ENCODE results near the gene TREM2. TPM values are rescaled to one million over a fixed set of nuclear protein-coding genes. Genes with fewer than 3 reads are reported as not detected.

TREM2 gene
- total and polyA plus RNA-seq, 2 of the 13 experiments (the other 11 are each of a cell fraction or from before 2014, with no cell fraction given), result 0.11 TPM; not detected in 1

- TF ChIP-seq HMGXB4 (CRISPR knock-in tag; IDR thresholded peaks at IDR 0.05; ENCODE audit: borderline replicate concordance in 1 of 2, low read depth in 1 of 2) (no peak), MYC (CRISPR knock-in tag; IDR thresholded peaks at IDR 0.05; ENCODE audit: borderline replicate concordance) (no peak)
These were observed 2.0 kb downstream of the TREM2 start (continued) for GRCh38 chr6:41160933-41161332.

- H3K27ac ChIP-seq (ENCODE audit: extremely low read length, insufficient read depth, low read length), result no peak overlapping the region
- no peaks in the 10 kb centered on the region for H3K9me3 ChIP-seq (ENCODE audit: low read length)
- H3K4me3 ChIP-seq (replicated peaks in 1 of 3; ENCODE audit: insufficient read depth in 1 of 3, low read depth in 2 of 3, low read length in 3 of 3), result no peak overlapping the region
- H2AFZ ChIP-seq (ENCODE audit: low read length), result no peak overlapping the region
- ChIA-PET POLR2A (no interaction called here), CTCF (ENCODE audit: low intra/inter-chr PET ratio, low total read pairs) (no interaction called here)
- H3K4me2 ChIP-seq (ENCODE audit: low read depth, low read length), result no peak overlapping the region
- ATAC-seq (no peak), FAIRE-seq (no peak), DNase-seq (ENCODE audit: low spot score) (no peak)
- intact Hi-C loops (cut with micrococcal nuclease; ENCODE audit: unreplicated experiment) (no loop called here), in situ Hi-C loops (cut with HindIII; ENCODE audit: extremely low pct_ligation_motif_present, low pct_unique_long_range_greater_than_20kb) (no loop called here)
- H3K36me3 ChIP-seq (replicated peaks in 1 of 2; ENCODE audit: control insufficient read depth in 1 of 2, insufficient read depth in 2 of 2, low read length in 2 of 2), result no peaks in the 10 kb centered on the region
- WGBS (ENCODE audit: low lambda C conversion rate), result 21% methylated on average over 9 of the region's 12 CpGs
- H3K4me1 ChIP-seq (ENCODE audit: insufficient read depth, low read length), result peaks cover 19% of the 10 kb centered on the region
- H4K20me1 ChIP-seq (ENCODE audit: insufficient read depth, low read length), result no peaks in the 10 kb centered on the region
- no TSS peak for BruUV-seq (replicated peaks)
- no peaks in the 10 kb centered on the region for H3K79me2 ChIP-seq (ENCODE audit: insufficient read depth, low read length)
- peaks cover 1 to 24% of the 10 kb centered on the region in 2 experiments; a peak in 2 of 5 replicates for H3K27me3 ChIP-seq (ENCODE audit: control insufficient read depth in 1 of 2, insufficient read depth in 2 of 2, low read length in 2 of 2)
- H3K9ac ChIP-seq (ENCODE audit: insufficient read depth, low read depth, low read length), result no peak overlapping the region
- TF ChIP-seq ZKSCAN8 (CRISPR knock-in tag; IDR thresholded peaks at IDR 0.05; ENCODE audit: borderline replicate concordance), result no peak
- no peak for TF ChIP-seq PBX2 (CRISPR knock-in tag; IDR thresholded peaks at IDR 0.05)
- TF ChIP-seq GABPA (IDR thresholded peaks at IDR 0.05; ENCODE audit: low read depth, low read length), result no peak
- no peak for TF ChIP-seq GABPA (CRISPR knock-in tag; IDR thresholded peaks at IDR 0.05; ENCODE audit: low read depth)
- TF ChIP-seq HDAC6 (IDR thresholded peaks at IDR 0.05; ENCODE audit: low read depth, low read length), result no peak
- no peak for TF ChIP-seq RFX1 (IDR thresholded peaks at IDR 0.05)
- no peak for TF ChIP-seq ZNF234 (CRISPR knock-in tag; conservative IDR thresholded peaks at IDR 0.05)
- TF ChIP-seq ARHGAP35 (CRISPR knock-in tag; IDR thresholded peaks at IDR 0.05; ENCODE audit: borderline replicate concordance), result no peak
- TF ChIP-seq EEA1 (CRISPR knock-in tag; IDR thresholded peaks at IDR 0.05; ENCODE audit: borderline replicate concordance), result no peak
- TF ChIP-seq ZNF3 (CRISPR knock-in tag; IDR thresholded peaks at IDR 0.05), result no peak
- TF ChIP-seq ZNF343 (CRISPR knock-in tag; IDR thresholded peaks at IDR 0.05), result no peak
- no peak for TF ChIP-seq PRDM4 (CRISPR knock-in tag; IDR thresholded peaks at IDR 0.05; ENCODE audit: borderline replicate concordance)
- no peak for TF ChIP-seq RBM39 (IDR thresholded peaks at IDR 0.05; ENCODE audit: low read depth, low read length, poor library complexity, severe bottlenecking)
These were observed 3.4 kb downstream of the TREM2 start for GRCh38 chr6:41159415-41160082.
